GM18873 (cell line): Measurements from ENCODE around the gene ANKRD40CL.

Experiments used
- ATAC-seq: cut with Tn5 transposase; IDR thresholded peaks from one replicate; pipeline ENCODE4 v1.9.1; 2021; ENCODE audit warnings: mild to moderate bottlenecking, moderate library complexity, moderate number of reproducible peaks; ENCODE audit not compliant: unreplicated experiment, low FRiP score

ANKRD40CL gene

GRCh38 chr17:50792132-50792531 is 24.8 kb upstream of the ANKRD40CL start:
- ATAC-seq = no peak

- no peak for ATAC-seq
These were observed 23.3 kb upstream of the ANKRD40CL start for GRCh38 chr17:50790618-50791017.

GRCh38 chr17:50787106-50787505 is 19.8 kb upstream of the ANKRD40CL start:
- no peak for ATAC-seq

- ATAC-seq = no peak
These were observed 18.7 kb upstream of the ANKRD40CL start for GRCh38 chr17:50785946-50786570.

- ATAC-seq = no peak
These were observed 17.8 kb upstream of the ANKRD40CL start for GRCh38 chr17:50785126-50785525.

- ATAC-seq = no peak
These were observed 16.6 kb upstream of the ANKRD40CL start for GRCh38 chr17:50783905-50784304.

- no peak for ATAC-seq
These were observed 15.9 kb upstream of the ANKRD40CL start for GRCh38 chr17:50783193-50783660.

GRCh38 chr17:50781167-50781566 is 13.8 kb upstream of the ANKRD40CL start:
- no peak for ATAC-seq

- no peak for ATAC-seq
These were observed 12.5 kb upstream of the ANKRD40CL start for GRCh38 chr17:50779747-50780353.

- no peak for ATAC-seq
These were observed 11.7 kb upstream of the ANKRD40CL start for GRCh38 chr17:50778988-50779387.

- ATAC-seq = no peak
These were observed 11.2 kb upstream of the ANKRD40CL start for GRCh38 chr17:50778471-50778870.

GRCh38 chr17:50775926-50776325 is 8.6 kb upstream of the ANKRD40CL start:
- no peak for ATAC-seq

GRCh38 chr17:50774225-50774803 is 7.0 kb upstream of the ANKRD40CL start:
- no peak for ATAC-seq

GRCh38 chr17:50771991-50772785 is 4.9 kb upstream of the ANKRD40CL start:
- ATAC-seq = no peak

GRCh38 chr17:50770346-50770745 is 3.0 kb upstream of the ANKRD40CL start:
- no peak for ATAC-seq

- no peak for ATAC-seq
These were observed 2.6 kb upstream of the ANKRD40CL start for GRCh38 chr17:50769884-50770283.

GRCh38 chr17:50768346-50768761 is 1.0 kb upstream of the ANKRD40CL start:
- ATAC-seq = no peak

- ATAC-seq = no peak
These were observed 288 bp downstream of the ANKRD40CL start for GRCh38 chr17:50767030-50767429.

- no peak for ATAC-seq
These were observed 895 bp downstream of the ANKRD40CL start for GRCh38 chr17:50766222-50767023.

- ATAC-seq = no peak
These were observed 1.7 kb downstream of the ANKRD40CL start for GRCh38 chr17:50765454-50766221.
